Stomach (tissue), 4 donors: ENCODE data around the gene TRIM27.

Source experiments
- CTCF ChIP-seq, 7 experiments: fragments of 450-650 bp in 4 of 7; fragments of 200-600 bp in 3 of 7; sonication (generic) in 3 of 7; IDR thresholded peaks; one replicate each; pipeline ENCODE4 v1.5.1; 2016 to 2019; ENCODE audit warnings: antibody characterized with exemption in 7 of 7, control low read depth in 2 of 7, mild to moderate bottlenecking in 1 of 7
- POLR2A ChIP-seq, 4 donors: fragments of 450-650 bp; IDR thresholded peaks; one replicate each; pipeline ENCODE4 v1.6.1; 2016; ENCODE audit warnings: antibody characterized with exemption in 4 of 4, control low read depth in 2 of 4, mild to moderate bottlenecking in 1 of 4, moderate library complexity in 1 of 4

GRCh38 chr6:28871335-28872156, 52.2 kb downstream of the TRIM27 start:
- TF ChIP-seq POLR2A (IDR thresholded peaks at IDR 0.05) (no peak), CTCF (IDR thresholded peaks at IDR 0.05) (no peak)
